BLaER1 (cell line): ENCODE data around the gene VSIG10L2.

ENCODE experiments used
- H3K27ac ChIP-seq: shearing (Covaris generic); formaldehyde crosslinking; 2 replicates; pipeline ENCODE4 v1.8.1; 2022
- H3K27me3 ChIP-seq: shearing (Covaris generic); formaldehyde crosslinking; 2 replicates; pipeline ENCODE4 v1.8.1; 2022
- H3K36me3 ChIP-seq: shearing (Covaris generic); formaldehyde crosslinking; 2 replicates; pipeline ENCODE4 v1.8.1; 2022
- H3K4me1 ChIP-seq: shearing (Covaris generic); formaldehyde crosslinking; 2 replicates; pipeline ENCODE4 v1.8.1; 2022
- H3K4me2 ChIP-seq: shearing (Covaris generic); formaldehyde crosslinking; 2 replicates; pipeline ENCODE4 v1.8.1; 2022
- H3K4me3 ChIP-seq: shearing (Covaris generic); formaldehyde crosslinking; 2 replicates; pipeline ENCODE4 v1.8.1; 2022
- H3K9ac ChIP-seq: shearing (Covaris generic); formaldehyde crosslinking; 2 replicates; pipeline ENCODE4 v1.8.1; 2022
- H3K9me3 ChIP-seq: shearing (Covaris generic); formaldehyde crosslinking; 2 replicates; pipeline ENCODE4 v1.8.1; 2022
- H4K20me1 ChIP-seq: shearing (Covaris generic); formaldehyde crosslinking; 2 replicates; pipeline ENCODE4 v1.8.1; 2022
- Cebpa-rat ChIP-seq: shearing (Covaris generic); IDR thresholded peaks from 2 replicates; pipeline ENCODE4 v1.8.1; 2022

The VSIG10L2 gene

GRCh38 chr11:125926682-125927081 is 19.2 kb upstream of the VSIG10L2 start:
- Histone ChIP-seq H3K4me3 (no peak overlapping the region), H3K4me1 (0 out of 2 replicates have a peak, but pooled peaks cover 5% of the 10 kb centered on the region), H3K4me2 (no peak overlapping the region), H3K9me3 (no peaks in the 10 kb centered on the region), H3K36me3 (no peaks in the 10 kb centered on the region), H3K9ac (no peak overlapping the region), H3K27ac (no peak overlapping the region), H4K20me1 (no peaks in the 10 kb centered on the region), H3K27me3 (no peaks in the 10 kb centered on the region)
- TF ChIP-seq Cebpa-rat = no peak

GRCh38 chr11:125929445-125930075 is 16.3 kb upstream of the VSIG10L2 start:
- no peaks in the 10 kb centered on the region for H3K9me3 ChIP-seq
- TF ChIP-seq Cebpa-rat = no peak
- H3K4me3 ChIP-seq = no peak overlapping the region
- no peaks in the 10 kb centered on the region for H3K27me3 ChIP-seq
- no peaks in the 10 kb centered on the region for H4K20me1 ChIP-seq
- no peak overlapping the region for H3K4me2 ChIP-seq
- no peak overlapping the region for H3K27ac ChIP-seq
- H3K36me3 ChIP-seq = no peaks in the 10 kb centered on the region
- H3K4me1 ChIP-seq = 0 out of 2 replicates have a peak, but pooled peaks cover 5% of the 10 kb centered on the region
- H3K9ac ChIP-seq = no peak overlapping the region

GRCh38 chr11:125930076-125930450 is 15.8 kb upstream of the VSIG10L2 start:
- no peak overlapping the region for H3K9ac ChIP-seq
- no peaks in the 10 kb centered on the region for H3K27me3 ChIP-seq
- no peaks in the 10 kb centered on the region for H4K20me1 ChIP-seq
- H3K4me1 ChIP-seq = 0 out of 2 replicates have a peak, but pooled peaks cover 5% of the 10 kb centered on the region
- no peak overlapping the region for H3K4me3 ChIP-seq
- no peaks in the 10 kb centered on the region for H3K9me3 ChIP-seq
- no peak overlapping the region for H3K4me2 ChIP-seq
- TF ChIP-seq Cebpa-rat = no peak
- H3K36me3 ChIP-seq = no peaks in the 10 kb centered on the region
- no peak overlapping the region for H3K27ac ChIP-seq

DNA sequence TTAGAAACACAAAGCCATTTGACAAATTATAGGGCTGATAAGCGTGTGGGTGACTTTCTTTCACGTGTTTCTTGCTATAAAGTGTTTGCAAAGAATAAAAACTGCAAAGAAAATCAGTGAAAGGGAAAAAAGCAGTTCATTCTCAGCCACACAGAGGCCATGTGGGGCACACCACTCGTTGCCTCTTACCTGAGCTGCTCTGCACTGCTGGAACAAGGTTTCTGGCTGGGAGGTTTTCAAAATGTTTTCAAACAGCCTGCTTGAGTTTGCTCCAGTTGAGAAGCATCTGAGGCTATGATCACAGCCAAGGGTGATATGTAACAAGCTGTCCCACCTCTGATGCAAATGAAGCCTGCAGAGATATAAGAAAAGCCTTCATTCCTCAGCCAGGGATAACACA is 14.7 kb upstream of the VSIG10L2 start:
- Histone ChIP-seq H3K27me3 (no peaks in the 10 kb centered on the region), H3K9me3 (no peaks in the 10 kb centered on the region), H4K20me1 (no peaks in the 10 kb centered on the region), H3K36me3 (no peaks in the 10 kb centered on the region), H3K4me1 (0 out of 2 replicates have a peak, but pooled peaks cover under 1% of the 10 kb centered on the region), H3K4me3 (no peak overlapping the region), H3K4me2 (no peak overlapping the region), H3K9ac (no peak overlapping the region), H3K27ac (no peak overlapping the region)
- TF ChIP-seq Cebpa-rat = no peak

GRCh38 chr11:125931668-125932067 is 14.2 kb upstream of the VSIG10L2 start:
- Histone ChIP-seq H3K4me1 (no peaks in the 10 kb centered on the region), H3K9ac (no peak overlapping the region), H3K36me3 (no peaks in the 10 kb centered on the region), H3K9me3 (no peaks in the 10 kb centered on the region), H3K4me2 (no peak overlapping the region), H3K27ac (no peak overlapping the region), H3K27me3 (no peaks in the 10 kb centered on the region), H3K4me3 (no peak overlapping the region), H4K20me1 (no peaks in the 10 kb centered on the region)
- no peak for TF ChIP-seq Cebpa-rat

DNA sequence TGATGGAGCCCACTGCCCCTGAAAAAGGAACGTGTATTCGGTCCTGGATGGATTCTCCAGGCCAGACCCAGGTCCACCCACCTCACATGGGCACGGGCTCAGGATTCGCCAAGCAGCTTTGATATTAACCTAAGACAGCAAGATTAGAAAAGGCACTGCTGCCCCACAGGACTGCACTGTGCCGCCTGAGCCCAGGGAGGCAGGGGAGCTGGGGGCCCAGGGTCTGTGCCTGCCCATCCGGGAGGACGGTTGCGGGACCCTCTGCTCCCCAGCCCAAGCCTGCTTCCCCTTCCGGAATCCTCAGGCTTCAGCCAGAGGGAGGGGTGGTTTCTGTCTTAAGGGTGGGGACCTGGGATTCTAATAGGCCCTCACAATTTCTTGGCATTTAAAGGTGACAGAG is 13.5 kb upstream of the VSIG10L2 start:
- Histone ChIP-seq H3K9ac (no peak overlapping the region), H4K20me1 (no peaks in the 10 kb centered on the region), H3K4me2 (no peak overlapping the region), H3K4me3 (no peak overlapping the region), H3K4me1 (no peaks in the 10 kb centered on the region), H3K9me3 (no peaks in the 10 kb centered on the region), H3K36me3 (no peaks in the 10 kb centered on the region), H3K27me3 (no peaks in the 10 kb centered on the region), H3K27ac (no peak overlapping the region)
- no peak for TF ChIP-seq Cebpa-rat

DNA sequence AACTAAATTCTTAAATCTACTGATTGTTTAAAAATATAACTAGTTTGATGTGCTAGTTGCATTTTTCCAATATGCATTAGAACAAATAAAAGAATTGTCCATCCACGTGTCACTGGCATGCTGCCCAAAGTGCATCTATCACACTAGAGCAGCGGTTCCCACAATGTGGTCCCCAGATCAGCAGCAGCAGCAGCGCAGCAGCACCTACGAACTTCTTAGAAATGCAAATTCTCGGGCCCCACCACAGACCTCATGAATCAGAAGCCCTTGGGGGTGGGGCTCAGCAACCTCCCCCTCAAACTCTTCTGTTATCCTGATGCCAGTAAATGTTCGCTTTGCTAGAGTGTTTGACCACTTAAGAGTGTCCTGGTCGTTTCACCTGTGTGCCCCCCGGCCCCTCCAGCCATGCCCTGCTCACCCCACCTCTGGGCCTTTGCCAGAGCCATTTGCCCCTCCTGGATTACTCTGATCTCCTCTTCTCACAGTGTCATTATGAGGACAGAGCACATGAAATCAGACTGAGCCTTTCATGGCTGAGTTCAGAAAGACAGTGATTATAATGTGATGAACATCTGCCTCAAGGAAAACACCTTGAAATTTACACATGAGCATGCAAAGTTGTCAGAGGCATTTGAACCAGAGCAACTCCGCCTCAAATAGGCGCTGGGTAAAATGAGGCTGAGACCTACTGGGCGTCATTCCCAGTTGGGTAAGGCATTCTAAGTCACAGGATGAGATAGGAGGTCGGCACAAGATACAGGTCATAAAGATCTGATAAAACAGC is 12.6 kb upstream of the VSIG10L2 start:
- no peaks in the 10 kb centered on the region for H3K27me3 ChIP-seq
- H3K9ac ChIP-seq = no peak overlapping the region
- H3K4me2 ChIP-seq = no peak overlapping the region
- no peaks in the 10 kb centered on the region for H4K20me1 ChIP-seq
- no peaks in the 10 kb centered on the region for H3K36me3 ChIP-seq
- H3K4me1 ChIP-seq = peaks cover 2% of the 10 kb centered on the region; the same call in 1 of the 2 replicates
- no peaks in the 10 kb centered on the region for H3K9me3 ChIP-seq
- no peak overlapping the region for H3K27ac ChIP-seq
- TF ChIP-seq Cebpa-rat = no peak
- no peak overlapping the region for H3K4me3 ChIP-seq

- Histone ChIP-seq H3K4me2 (no peak overlapping the region), H3K27me3 (no peaks in the 10 kb centered on the region), H3K9ac (no peak overlapping the region), H3K36me3 (no peaks in the 10 kb centered on the region), H3K9me3 (no peaks in the 10 kb centered on the region), H3K27ac (no peak overlapping the region), H3K4me3 (no peak overlapping the region), H3K4me1 (peaks cover 10% of the 10 kb centered on the region; the same call in 1 of the 2 replicates), H4K20me1 (no peaks in the 10 kb centered on the region)
- no peak for TF ChIP-seq Cebpa-rat
Measured at GRCh38 chr11:125934473-125934872, 11.4 kb upstream of the VSIG10L2 start.

GRCh38 chr11:125935056-125935455 is 10.8 kb upstream of the VSIG10L2 start:
- Histone ChIP-seq H4K20me1 (no peaks in the 10 kb centered on the region), H3K9ac (no peak overlapping the region), H3K9me3 (no peaks in the 10 kb centered on the region), H3K4me2 (no peak overlapping the region), H3K27me3 (no peaks in the 10 kb centered on the region), H3K27ac (no peak overlapping the region), H3K36me3 (no peaks in the 10 kb centered on the region), H3K4me3 (no peak overlapping the region), H3K4me1 (peaks cover 10% of the 10 kb centered on the region; the same call in 1 of the 2 replicates)
- no peak for TF ChIP-seq Cebpa-rat

DNA sequence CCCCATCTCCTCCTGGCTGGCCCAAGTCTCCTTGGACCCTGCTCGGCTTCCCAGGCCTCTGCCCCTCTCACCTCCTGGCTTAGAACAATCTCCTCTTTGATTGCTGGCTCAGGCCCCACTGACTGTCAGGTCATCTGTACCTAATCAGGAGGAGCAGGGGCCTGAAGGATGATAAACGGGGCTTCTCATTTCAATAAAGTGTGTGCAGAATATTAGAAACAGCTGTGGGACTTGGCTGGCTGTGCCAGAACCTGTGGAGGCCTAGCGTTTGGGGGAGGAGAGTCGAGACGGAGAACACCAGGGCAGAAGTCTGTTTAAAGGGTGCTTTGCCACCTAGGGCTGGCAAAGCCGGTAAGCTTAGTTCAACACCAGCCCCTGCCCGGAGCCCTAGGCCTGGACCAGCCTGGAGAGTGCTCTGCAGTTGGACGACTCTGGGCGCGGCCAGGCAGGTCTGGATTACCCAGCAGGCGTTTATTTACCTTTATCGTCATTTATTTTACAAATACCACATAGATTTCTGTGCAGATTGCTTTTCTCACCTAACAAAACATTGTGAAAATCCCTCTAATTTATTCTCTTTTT is 10.1 kb upstream of the VSIG10L2 start:
- Histone ChIP-seq H3K36me3 (no peaks in the 10 kb centered on the region), H3K4me2 (no peak overlapping the region), H3K9me3 (no peaks in the 10 kb centered on the region), H3K27me3 (no peaks in the 10 kb centered on the region), H3K9ac (no peak overlapping the region), H3K4me3 (no peak overlapping the region), H4K20me1 (no peaks in the 10 kb centered on the region), H3K27ac (no peak overlapping the region), H3K4me1 (peaks cover 10% of the 10 kb centered on the region; the same call in 1 of the 2 replicates)
- TF ChIP-seq Cebpa-rat = no peak
